Liver (tissue), 9 donors: ENCODE measurements around the gene PTGIR. TPM values are rescaled to one million over a fixed set of nuclear protein-coding genes. Genes with fewer than 3 reads are reported as not detected.

Source experiments
- DNase-seq: peaks from one replicate; pipeline ENCODE4 v3.0.0-alpha.2; 2017; ENCODE audit warnings: low spot score
- H3K27ac ChIP-seq, 2 donors: one replicate each; pipeline ENCODE4 v1.7.0; 2013; ENCODE audit warnings: inconsistent platforms in 2 of 2, low read length in 2 of 2, control low read depth in 1 of 2, low read depth in 1 of 2, mild to moderate bottlenecking in 1 of 2
- H3K27me3 ChIP-seq, 4 donors: one replicate each; pipeline versions ENCODE4 v1.6.1 to v1.7.0; 2013; ENCODE audit warnings: low read length in 3 of 4, inconsistent platforms in 1 of 4, mild to moderate bottlenecking in 1 of 4, moderate library complexity in 1 of 4; ENCODE audit not compliant: control insufficient read depth in 4 of 4, insufficient read depth in 4 of 4
- H3K36me3 ChIP-seq, 4 donors: one replicate each; pipeline versions ENCODE4 v1.6.1 to v1.7.0; 2013; ENCODE audit warnings: low read length in 3 of 4, mild to moderate bottlenecking in 3 of 4, low read depth in 1 of 4, moderate library complexity in 1 of 4; ENCODE audit not compliant: control insufficient read depth in 4 of 4, insufficient read depth in 3 of 4
- H3K4me1 ChIP-seq, 4 donors: one replicate each; pipeline versions ENCODE4 v1.6.1 to v1.7.0; 2013; ENCODE audit warnings: low read length in 3 of 4, mild to moderate bottlenecking in 3 of 4, moderate library complexity in 1 of 4; ENCODE audit not compliant: control insufficient read depth in 4 of 4, insufficient read depth in 4 of 4
- H3K4me3 ChIP-seq, 3 donors: one replicate each; pipeline versions ENCODE4 v1.6.1 to v1.7.0; 2013; ENCODE audit warnings: low read length in 3 of 3, control low read depth in 1 of 3, low read depth in 1 of 3, mild to moderate bottlenecking in 1 of 3
- H3K9ac ChIP-seq, 2 donors: one replicate each; pipeline ENCODE4 v1.7.0; 2013; ENCODE audit warnings: low read length in 2 of 2, mild to moderate bottlenecking in 2 of 2, moderate library complexity in 2 of 2, control low read depth in 1 of 2, low read depth in 1 of 2
- H3K9me3 ChIP-seq, 4 donors: one replicate each; pipeline versions ENCODE4 v1.6.1 to v1.7.0; 2013; ENCODE audit warnings: low read length in 3 of 4; ENCODE audit not compliant: control insufficient read depth in 4 of 4
- EGR1 ChIP-seq, 2 donors: IDR thresholded peaks; 2 replicates each; pipeline ENCODE4 v1.6.1; 2016 to 2018; ENCODE audit warnings: antibody characterized with exemption in 2 of 2, low read depth in 2 of 2
- FOXA1 ChIP-seq: IDR thresholded peaks from 2 replicates; pipeline ENCODE4 v1.6.1; 2016; ENCODE audit warnings: antibody characterized with exemption
- FOXA2 ChIP-seq: IDR thresholded peaks from 2 replicates; pipeline ENCODE4 v1.6.1; 2016; ENCODE audit warnings: antibody characterized with exemption
- GABPA ChIP-seq, 2 donors: IDR thresholded peaks in 1 of 2; conservative IDR thresholded peaks in 1 of 2; 2 replicates each; pipeline ENCODE4 v1.6.1; 2016; ENCODE audit warnings: antibody characterized with exemption in 2 of 2, mild to moderate bottlenecking in 1 of 2, moderate library complexity in 1 of 2
- HNF4A ChIP-seq, 2 donors: conservative IDR thresholded peaks; 2 replicates each; pipeline ENCODE4 v1.6.1; 2016; ENCODE audit warnings: antibody characterized with exemption in 2 of 2, mild to moderate bottlenecking in 2 of 2
- HNF4G ChIP-seq: IDR thresholded peaks from 2 replicates; pipeline ENCODE4 v1.6.1; 2016; ENCODE audit warnings: antibody characterized with exemption
- JUND ChIP-seq, 2 donors: IDR thresholded peaks; 2 replicates each; pipeline ENCODE4 v1.6.1; 2016; ENCODE audit warnings: antibody characterized with exemption in 2 of 2
- NR2F2 ChIP-seq: IDR thresholded peaks from 2 replicates; pipeline ENCODE4 v1.6.1; 2016; ENCODE audit warnings: antibody characterized with exemption
- RAD21 ChIP-seq, 2 donors: IDR thresholded peaks; 2 replicates each; pipeline ENCODE4 v1.6.1; 2016; ENCODE audit warnings: antibody characterized with exemption in 2 of 2, mild to moderate bottlenecking in 2 of 2
- RXRA ChIP-seq, 2 donors: IDR thresholded peaks; 2 replicates each; pipeline ENCODE4 v1.6.1; 2017 to 2018; ENCODE audit warnings: antibody characterized with exemption in 2 of 2, mild to moderate bottlenecking in 1 of 2
- SP1 ChIP-seq: IDR thresholded peaks from 2 replicates; pipeline ENCODE4 v1.6.1; 2018; ENCODE audit warnings: antibody characterized with exemption, mild to moderate bottlenecking
- TAF1 ChIP-seq: conservative IDR thresholded peaks from 2 replicates; pipeline ENCODE4 v1.6.1; 2016; ENCODE audit warnings: antibody characterized with exemption, mild to moderate bottlenecking
- YY1 ChIP-seq: IDR thresholded peaks from 2 replicates; pipeline ENCODE4 v1.6.1; 2016; ENCODE audit warnings: antibody characterized with exemption, mild to moderate bottlenecking
- WGBS: extraction: QIAGEN DNeasy Blood & Tissue Kit; methylation state at CpG from one replicate; pipeline ENCODE4 v1.1.7; 2013; 5-methylcytosine and 5-hydroxymethylcytosine counted together
- polyA plus RNA-seq, 2 donors: library from polyadenylated mRNA; stranded (reverse) in 1 of 2; unstranded in 1 of 2; fragments of 200-250 nt in 1 of 2; fragments of >200 nt in 1 of 2; fragmentation: Nextera tagmentation in 1 of 2; extraction: Ambion mirVana in 1 of 2; gene quantifications; one replicate each; pipeline versions ENCODE4 v1.2.1 to v1.2.3, GENCODE V29; 2013 to 2015
- total RNA-seq, 2 donors: library from RNA; depleted of rRNA; stranded (reverse); fragments of >200 nt; gene quantifications; one replicate each; pipeline ENCODE4 v1.2.3, GENCODE V29; 2014
- TF ChIP-seq, protein P1 (sequence below): IDR thresholded peaks from 2 replicates; pipeline ENCODE4 v1.6.1; 2016; ENCODE audit warnings: antibody characterized with exemption
- TF ChIP-seq, protein P2 (sequence below): fragments of 150-350 bp; IDR thresholded peaks from 2 replicates; pipeline ENCODE4 v1.5.1; 2017; ENCODE audit warnings: improper control_type of control experiment, low read depth, low read length; ENCODE audit not compliant: missing input control
- TF ChIP-seq, protein P3 (sequence below): IDR thresholded peaks from 2 replicates; pipeline ENCODE4 v1.6.1; 2016; ENCODE audit warnings: antibody characterized with exemption
- TF ChIP-seq, protein P4 (sequence below): IDR thresholded peaks from 2 replicates; pipeline ENCODE4 v1.6.1; 2016; ENCODE audit warnings: antibody characterized with exemption
- TF ChIP-seq, protein P5 (sequence below): IDR thresholded peaks from 2 replicates; pipeline ENCODE4 v1.6.1; 2016; ENCODE audit warnings: antibody characterized with exemption, mild to moderate bottlenecking
- donor health status: healthy.
- donor health status: healthy.
- donor health status: healthy.
- donor health status: healthy.
- donor health status: healthy.

Gene PTGIR
- total and polyA plus RNA-seq, 4 donors: 1.4 to 5.9 (median 2.9) TPM

DNA sequence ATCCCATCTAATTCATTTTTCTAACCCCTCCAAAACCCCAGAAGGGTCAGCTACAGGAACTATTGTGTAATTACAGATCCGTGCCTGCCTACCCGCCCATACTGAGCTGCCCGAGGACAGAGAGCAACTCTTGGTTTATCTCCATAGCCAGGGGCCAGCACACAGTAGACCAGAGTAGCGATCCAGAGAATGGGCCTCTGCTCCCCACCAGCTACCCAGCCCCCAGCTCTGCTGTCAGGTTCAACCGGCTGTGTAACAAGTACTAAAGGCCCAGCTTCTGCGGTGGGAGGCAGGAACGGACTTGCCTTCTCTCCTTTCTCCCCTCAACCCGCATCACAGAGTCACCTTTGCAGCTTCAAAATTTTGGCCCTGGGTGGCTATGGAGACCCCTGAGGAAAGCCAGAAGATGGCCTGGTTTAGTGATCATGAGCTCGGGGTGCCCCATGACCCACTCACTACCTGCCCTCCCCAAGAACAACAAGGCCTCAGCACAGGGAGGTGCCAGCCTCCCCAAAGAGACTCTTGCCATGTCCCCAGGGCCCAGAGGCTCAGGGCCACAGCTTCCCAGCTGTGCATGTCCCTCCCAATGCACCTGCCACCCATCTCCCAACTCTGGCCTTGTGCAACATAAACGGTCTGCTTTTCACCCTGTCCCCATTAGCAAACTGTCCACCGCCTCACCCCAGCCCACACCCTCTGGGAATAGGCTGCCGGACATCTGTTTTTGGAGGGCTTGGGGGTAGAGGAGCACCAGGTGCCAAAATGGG, 18.0 kb downstream of the PTGIR start:
- Histone ChIP-seq H3K27ac (no peak overlapping the region), H3K27me3 (no peaks in the 10 kb centered on the region), H3K9ac (no peak overlapping the region), H3K4me1 (peaks cover 12 to 47% (median 41%) of the 10 kb centered on the region in 4 donors), H3K9me3 (no peaks in the 10 kb centered on the region), H3K4me3 (no peak overlapping the region), H3K36me3 (peaks cover 13 to 32% (median 26%) of the 10 kb centered on the region in 4 donors)
- TF ChIP-seq JUND (IDR thresholded peaks at IDR 0.05): no peak
- 71% methylated on average over 12 of the region's 12 CpGs for WGBS
- no peak for DNase-seq

DNA sequence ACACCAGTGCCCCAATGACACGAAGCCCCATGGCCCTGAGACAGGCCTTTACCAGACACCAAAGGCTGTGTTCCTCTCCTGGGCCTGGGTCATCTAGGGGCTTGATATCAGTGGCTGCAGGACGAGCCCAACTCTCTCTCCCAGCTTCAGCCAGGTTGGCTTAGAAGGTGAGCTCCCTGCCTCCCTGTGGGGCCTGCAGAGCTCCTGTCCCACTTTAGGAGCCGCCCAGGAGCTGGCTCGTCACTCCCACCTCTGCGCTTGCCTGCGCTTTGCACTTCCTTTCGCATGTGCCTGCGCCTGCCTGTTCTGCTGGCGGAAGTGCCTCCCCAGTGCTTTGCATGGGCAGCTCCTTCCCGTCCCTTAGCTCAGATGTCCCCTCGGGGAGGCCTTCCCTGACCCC, 18.9 kb downstream of the PTGIR start:
- peaks cover 12 to 47% (median 41%) of the 10 kb centered on the region in 4 donors for H3K4me1 ChIP-seq
- H3K36me3 ChIP-seq: peaks cover 13 to 32% (median 26%) of the 10 kb centered on the region in 4 donors
- H3K9me3 ChIP-seq: no peaks in the 10 kb centered on the region
- no peaks in the 10 kb centered on the region for H3K27me3 ChIP-seq
- H3K27ac ChIP-seq: no peak overlapping the region
- no peak overlapping the region for H3K4me3 ChIP-seq
- TF ChIP-seq TAF1 (no peak), FOXA2 (no peak), NR2F2 (no peak), JUND (IDR thresholded peaks at IDR 0.05) (no peak), RAD21 (IDR thresholded peaks at IDR 0.05) (no peak), GABPA (IDR thresholded peaks at IDR 0.05 in 1 of 2, conservative IDR thresholded peaks at IDR 0.05 in 1 of 2) (no peak), RXRA (IDR thresholded peaks at IDR 0.05) (no peak), HNF4G (no peak), FOXA1 (no peak), YY1 (no peak), SP1 (no peak), HNF4A (conservative IDR thresholded peaks at IDR 0.05) (no peak), EGR1 (IDR thresholded peaks at IDR 0.05; ENCODE audit: low read depth in 2 of 2) (no peak)
- TF ChIP-seq, protein P1, sequence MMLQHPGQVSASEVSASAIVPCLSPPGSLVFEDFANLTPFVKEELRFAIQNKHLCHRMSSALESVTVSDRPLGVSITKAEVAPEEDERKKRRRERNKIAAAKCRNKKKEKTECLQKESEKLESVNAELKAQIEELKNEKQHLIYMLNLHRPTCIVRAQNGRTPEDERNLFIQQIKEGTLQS: no peak
- TF ChIP-seq, protein P2, sequence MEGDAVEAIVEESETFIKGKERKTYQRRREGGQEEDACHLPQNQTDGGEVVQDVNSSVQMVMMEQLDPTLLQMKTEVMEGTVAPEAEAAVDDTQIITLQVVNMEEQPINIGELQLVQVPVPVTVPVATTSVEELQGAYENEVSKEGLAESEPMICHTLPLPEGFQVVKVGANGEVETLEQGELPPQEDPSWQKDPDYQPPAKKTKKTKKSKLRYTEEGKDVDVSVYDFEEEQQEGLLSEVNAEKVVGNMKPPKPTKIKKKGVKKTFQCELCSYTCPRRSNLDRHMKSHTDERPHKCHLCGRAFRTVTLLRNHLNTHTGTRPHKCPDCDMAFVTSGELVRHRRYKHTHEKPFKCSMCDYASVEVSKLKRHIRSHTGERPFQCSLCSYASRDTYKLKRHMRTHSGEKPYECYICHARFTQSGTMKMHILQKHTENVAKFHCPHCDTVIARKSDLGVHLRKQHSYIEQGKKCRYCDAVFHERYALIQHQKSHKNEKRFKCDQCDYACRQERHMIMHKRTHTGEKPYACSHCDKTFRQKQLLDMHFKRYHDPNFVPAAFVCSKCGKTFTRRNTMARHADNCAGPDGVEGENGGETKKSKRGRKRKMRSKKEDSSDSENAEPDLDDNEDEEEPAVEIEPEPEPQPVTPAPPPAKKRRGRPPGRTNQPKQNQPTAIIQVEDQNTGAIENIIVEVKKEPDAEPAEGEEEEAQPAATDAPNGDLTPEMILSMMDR: no peak
- TF ChIP-seq, protein P3, sequence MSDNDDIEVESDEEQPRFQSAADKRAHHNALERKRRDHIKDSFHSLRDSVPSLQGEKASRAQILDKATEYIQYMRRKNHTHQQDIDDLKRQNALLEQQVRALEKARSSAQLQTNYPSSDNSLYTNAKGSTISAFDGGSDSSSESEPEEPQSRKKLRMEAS: no peak
- TF ChIP-seq, protein P4, sequence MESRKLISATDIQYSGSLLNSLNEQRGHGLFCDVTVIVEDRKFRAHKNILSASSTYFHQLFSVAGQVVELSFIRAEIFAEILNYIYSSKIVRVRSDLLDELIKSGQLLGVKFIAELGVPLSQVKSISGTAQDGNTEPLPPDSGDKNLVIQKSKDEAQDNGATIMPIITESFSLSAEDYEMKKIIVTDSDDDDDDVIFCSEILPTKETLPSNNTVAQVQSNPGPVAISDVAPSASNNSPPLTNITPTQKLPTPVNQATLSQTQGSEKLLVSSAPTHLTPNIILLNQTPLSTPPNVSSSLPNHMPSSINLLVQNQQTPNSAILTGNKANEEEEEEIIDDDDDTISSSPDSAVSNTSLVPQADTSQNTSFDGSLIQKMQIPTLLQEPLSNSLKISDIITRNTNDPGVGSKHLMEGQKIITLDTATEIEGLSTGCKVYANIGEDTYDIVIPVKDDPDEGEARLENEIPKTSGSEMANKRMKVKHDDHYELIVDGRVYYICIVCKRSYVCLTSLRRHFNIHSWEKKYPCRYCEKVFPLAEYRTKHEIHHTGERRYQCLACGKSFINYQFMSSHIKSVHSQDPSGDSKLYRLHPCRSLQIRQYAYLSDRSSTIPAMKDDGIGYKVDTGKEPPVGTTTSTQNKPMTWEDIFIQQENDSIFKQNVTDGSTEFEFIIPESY: no peak
- TF ChIP-seq, protein P5, sequence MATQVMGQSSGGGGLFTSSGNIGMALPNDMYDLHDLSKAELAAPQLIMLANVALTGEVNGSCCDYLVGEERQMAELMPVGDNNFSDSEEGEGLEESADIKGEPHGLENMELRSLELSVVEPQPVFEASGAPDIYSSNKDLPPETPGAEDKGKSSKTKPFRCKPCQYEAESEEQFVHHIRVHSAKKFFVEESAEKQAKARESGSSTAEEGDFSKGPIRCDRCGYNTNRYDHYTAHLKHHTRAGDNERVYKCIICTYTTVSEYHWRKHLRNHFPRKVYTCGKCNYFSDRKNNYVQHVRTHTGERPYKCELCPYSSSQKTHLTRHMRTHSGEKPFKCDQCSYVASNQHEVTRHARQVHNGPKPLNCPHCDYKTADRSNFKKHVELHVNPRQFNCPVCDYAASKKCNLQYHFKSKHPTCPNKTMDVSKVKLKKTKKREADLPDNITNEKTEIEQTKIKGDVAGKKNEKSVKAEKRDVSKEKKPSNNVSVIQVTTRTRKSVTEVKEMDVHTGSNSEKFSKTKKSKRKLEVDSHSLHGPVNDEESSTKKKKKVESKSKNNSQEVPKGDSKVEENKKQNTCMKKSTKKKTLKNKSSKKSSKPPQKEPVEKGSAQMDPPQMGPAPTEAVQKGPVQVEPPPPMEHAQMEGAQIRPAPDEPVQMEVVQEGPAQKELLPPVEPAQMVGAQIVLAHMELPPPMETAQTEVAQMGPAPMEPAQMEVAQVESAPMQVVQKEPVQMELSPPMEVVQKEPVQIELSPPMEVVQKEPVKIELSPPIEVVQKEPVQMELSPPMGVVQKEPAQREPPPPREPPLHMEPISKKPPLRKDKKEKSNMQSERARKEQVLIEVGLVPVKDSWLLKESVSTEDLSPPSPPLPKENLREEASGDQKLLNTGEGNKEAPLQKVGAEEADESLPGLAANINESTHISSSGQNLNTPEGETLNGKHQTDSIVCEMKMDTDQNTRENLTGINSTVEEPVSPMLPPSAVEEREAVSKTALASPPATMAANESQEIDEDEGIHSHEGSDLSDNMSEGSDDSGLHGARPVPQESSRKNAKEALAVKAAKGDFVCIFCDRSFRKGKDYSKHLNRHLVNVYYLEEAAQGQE: no peak
- no peak overlapping the region for H3K9ac ChIP-seq
- DNase-seq: no peak
- WGBS: 91% methylated on average over 11 of the region's 11 CpGs
